Measurements from ENCODE around the gene NXPE4. TPM values are rescaled to one million over a fixed set of nuclear protein-coding genes. Genes with fewer than 3 reads are reported as not detected.
"Not testable (repeated sequence)": the region's sequence is repeated elsewhere in the genome, so short reads cannot be mapped to it uniquely, and the experiment has no call there.

The NXPE4 gene
- total RNA-seq, 2 donors from 2014 or later, result not detected

DNA sequence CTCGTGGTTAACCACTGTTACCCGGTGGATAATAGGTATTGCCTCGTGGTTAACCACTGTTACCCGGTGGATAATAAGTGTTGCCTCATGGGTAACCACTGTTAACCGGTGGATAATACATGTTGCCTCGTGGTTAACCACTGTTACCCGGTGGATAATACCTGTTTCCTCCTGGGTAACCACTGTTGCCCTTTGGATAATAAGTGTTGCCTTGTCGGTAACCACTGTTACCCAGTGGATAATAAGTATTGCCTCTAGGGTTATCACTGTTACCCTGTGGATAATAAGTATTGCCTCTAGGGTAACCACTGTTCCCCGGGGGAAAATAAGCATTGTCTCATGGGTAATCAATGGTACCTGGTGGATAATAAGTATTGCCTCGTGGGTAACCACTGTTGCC is 15.0 kb upstream of the NXPE4 start:
- Histone ChIP-seq H3K27ac (ENCODE audit: low read depth, low read length) (no peak overlapping the region), H3K4me1 (ENCODE audit: control insufficient read depth, insufficient read depth, low read length) (no peaks in the 10 kb centered on the region), H3K4me3 (ENCODE audit: low read length) (no peak overlapping the region), H3K36me3 (ENCODE audit: control insufficient read depth, insufficient read depth, low read length) (no peaks in the 10 kb centered on the region), H3K9me3 (ENCODE audit: control insufficient read depth, low read length) (peaks cover 95% of the 10 kb centered on the region), H3K27me3 (ENCODE audit: control insufficient read depth, insufficient read depth, low read length, poor library complexity, severe bottlenecking) (no peaks in the 10 kb centered on the region), H3K9ac (ENCODE audit: extremely low read depth, low read length, poor library complexity, severe bottlenecking) (no peak overlapping the region)
- no peak overlapping the region for H3K27ac Mint-ChIP-seq
- WGBS, 2 experiments (ENCODE audit: insufficient coverage in 1 of 2, insufficient read length in 1 of 2), result 93 to 94% methylated on average over 10 of the region's 10 CpGs
- no peak overlapping the region for H3K4me3 Mint-ChIP-seq
- no peaks in the 10 kb centered on the region for H3K4me1 Mint-ChIP-seq
- no peak for TF ChIP-seq CTCF (conservative IDR thresholded peaks at IDR 0.05)
- H3K27me3 Mint-ChIP-seq (ENCODE audit: insufficient read depth), result no peaks in the 10 kb centered on the region
- DNase-seq, result peak; percentile 5
- no peaks in the 10 kb centered on the region for H3K36me3 Mint-ChIP-seq (ENCODE audit: low read depth)
- peaks cover 80% of the 10 kb centered on the region for H3K9me3 Mint-ChIP-seq

DNA sequence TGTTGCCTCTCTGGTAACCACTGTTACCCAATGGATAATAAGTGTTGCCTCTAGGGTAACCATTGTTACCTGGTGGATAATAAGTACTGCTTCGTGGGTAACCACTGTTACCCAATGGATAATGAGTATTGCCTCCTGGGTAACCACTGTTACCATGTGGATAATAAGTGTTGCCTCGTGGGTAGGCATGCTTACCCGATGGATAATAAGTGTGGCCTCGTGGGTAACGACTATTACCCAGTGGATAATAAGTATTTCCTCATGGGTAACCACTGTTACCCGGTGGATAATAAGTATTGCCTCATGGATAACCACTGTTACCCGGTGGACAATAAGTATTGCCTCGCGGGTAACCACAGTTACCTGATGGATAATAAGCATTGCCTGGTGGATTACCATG is 13.8 kb upstream of the NXPE4 start:
- Mint-ChIP-seq H3K9me3 (peaks cover 81% of the 10 kb centered on the region), H3K4me1 (no peaks in the 10 kb centered on the region), H3K4me3 (no peak overlapping the region), H3K27me3 (ENCODE audit: insufficient read depth) (no peaks in the 10 kb centered on the region), H3K27ac (no peak overlapping the region), H3K36me3 (ENCODE audit: low read depth) (no peaks in the 10 kb centered on the region)
- peak; percentile 2 for DNase-seq
- Histone ChIP-seq H3K9me3 (ENCODE audit: control insufficient read depth, low read length) (peaks cover 95% of the 10 kb centered on the region), H3K4me3 (ENCODE audit: low read length) (no peak overlapping the region), H3K27ac (ENCODE audit: low read depth, low read length) (no peak overlapping the region), H3K27me3 (ENCODE audit: control insufficient read depth, insufficient read depth, low read length, poor library complexity, severe bottlenecking) (no peaks in the 10 kb centered on the region), H3K9ac (ENCODE audit: extremely low read depth, low read length, poor library complexity, severe bottlenecking) (no peak overlapping the region), H3K4me1 (ENCODE audit: control insufficient read depth, insufficient read depth, low read length) (no peaks in the 10 kb centered on the region), H3K36me3 (ENCODE audit: control insufficient read depth, insufficient read depth, low read length) (no peaks in the 10 kb centered on the region)
- WGBS, 2 experiments (ENCODE audit: insufficient coverage in 1 of 2, insufficient read length in 1 of 2), result 87 to 88% methylated on average over 8 to 9 of the region's 9 CpGs
- TF ChIP-seq CTCF (conservative IDR thresholded peaks at IDR 0.05), result no peak

GRCh38 chr11:114608605-114609004 is 13.0 kb upstream of the NXPE4 start:
- 88 to 91% methylated on average over 9 of the region's 9 CpGs for WGBS, 2 experiments (ENCODE audit: insufficient coverage in 1 of 2, insufficient read length in 1 of 2)
- H3K4me1 Mint-ChIP-seq; H3K27me3 ChIP-seq (ENCODE audit: control insufficient read depth, insufficient read depth, low read length, poor library complexity, severe bottlenecking); H3K36me3 ChIP-seq (ENCODE audit: control insufficient read depth, insufficient read depth, low read length); H3K4me3 Mint-ChIP-seq; H3K9ac ChIP-seq (ENCODE audit: extremely low read depth, low read length, poor library complexity, severe bottlenecking); DNase-seq; H3K27ac Mint-ChIP-seq; H3K4me1 ChIP-seq (ENCODE audit: control insufficient read depth, insufficient read depth, low read length); H3K36me3 Mint-ChIP-seq (ENCODE audit: low read depth); H3K27ac ChIP-seq (ENCODE audit: low read depth, low read length); H3K27me3 Mint-ChIP-seq (ENCODE audit: insufficient read depth); H3K4me3 ChIP-seq (ENCODE audit: low read length): not testable (repeated sequence)
- peaks cover 99% of the 10 kb centered on the region for H3K9me3 ChIP-seq (ENCODE audit: control insufficient read depth, low read length)
- H3K9me3 Mint-ChIP-seq, result peaks cover 76% of the 10 kb centered on the region

DNA sequence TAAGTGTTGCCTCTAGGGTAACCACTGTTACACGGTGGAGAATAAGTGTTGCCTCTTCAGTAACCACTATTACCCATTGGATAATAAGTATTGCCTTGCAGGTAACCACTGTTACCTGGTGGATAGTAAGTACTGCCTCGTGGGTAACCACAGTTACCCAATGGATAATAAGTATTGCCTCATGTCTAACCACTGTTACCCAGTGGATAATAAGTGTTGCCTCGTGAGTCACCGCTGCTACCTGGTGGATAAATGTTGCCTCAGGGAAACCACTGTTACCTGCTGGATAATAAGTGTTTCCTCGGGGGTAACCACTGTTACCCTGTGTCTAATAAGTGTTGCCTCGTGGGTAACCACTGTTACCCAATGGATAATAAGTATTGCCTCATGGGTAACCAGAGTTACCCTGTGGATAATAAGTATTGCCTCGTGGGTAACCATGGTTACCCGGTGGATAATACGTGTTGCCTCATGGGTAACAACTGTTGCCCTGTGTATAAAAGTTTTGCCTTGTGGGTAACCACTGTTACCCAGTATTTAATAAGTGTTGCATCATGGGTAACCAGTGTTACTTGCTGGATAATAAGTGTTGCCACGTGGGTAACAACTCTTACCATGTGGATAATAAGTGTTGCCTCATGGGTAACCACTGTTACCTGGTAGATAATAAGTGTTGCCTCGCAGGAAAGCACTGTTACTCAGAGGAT is 12.3 kb upstream of the NXPE4 start:
- no peak for TF ChIP-seq CTCF (conservative IDR thresholded peaks at IDR 0.05)
- Histone ChIP-seq H3K36me3 (ENCODE audit: control insufficient read depth, insufficient read depth, low read length) (no peaks in the 10 kb centered on the region), H3K4me1 (ENCODE audit: control insufficient read depth, insufficient read depth, low read length) (no peaks in the 10 kb centered on the region), H3K27ac (ENCODE audit: low read depth, low read length) (no peak overlapping the region), H3K9ac (ENCODE audit: extremely low read depth, low read length, poor library complexity, severe bottlenecking) (no peak overlapping the region), H3K9me3 (ENCODE audit: control insufficient read depth, low read length) (peaks cover 99% of the 10 kb centered on the region), H3K27me3 (ENCODE audit: control insufficient read depth, insufficient read depth, low read length, poor library complexity, severe bottlenecking) (no peaks in the 10 kb centered on the region), H3K4me3 (ENCODE audit: low read length) (no peak overlapping the region)
- peaks cover 75% of the 10 kb centered on the region for H3K9me3 Mint-ChIP-seq
- H3K27ac Mint-ChIP-seq, result no peak overlapping the region
- H3K4me1 Mint-ChIP-seq, result no peaks in the 10 kb centered on the region
- no peak overlapping the region for H3K4me3 Mint-ChIP-seq
- 89 to 95% methylated on average over 9 to 11 of the region's 11 CpGs for WGBS, 2 experiments (ENCODE audit: insufficient coverage in 1 of 2, insufficient read length in 1 of 2)
- H3K27me3 Mint-ChIP-seq (ENCODE audit: insufficient read depth), result no peaks in the 10 kb centered on the region
- H3K36me3 Mint-ChIP-seq (ENCODE audit: low read depth), result no peaks in the 10 kb centered on the region
- peak; percentile 2 for DNase-seq

DNA sequence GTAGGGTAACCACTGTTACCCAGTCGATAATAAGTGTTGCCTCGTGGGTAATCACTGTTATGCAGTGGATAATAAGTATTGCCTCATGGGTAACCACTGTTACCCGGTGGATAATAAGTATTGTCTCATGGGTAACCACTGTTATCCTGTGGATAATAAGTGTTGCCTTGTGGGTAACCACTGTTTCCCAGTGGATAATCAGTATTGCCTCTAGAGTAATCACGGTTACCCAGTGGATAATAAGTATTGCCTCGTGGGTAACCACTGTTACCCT is 11.2 kb upstream of the NXPE4 start:
- not testable (repeated sequence) for H3K9ac ChIP-seq (ENCODE audit: extremely low read depth, low read length, poor library complexity, severe bottlenecking); H3K36me3 Mint-ChIP-seq (ENCODE audit: low read depth); H3K4me1 Mint-ChIP-seq; H3K4me3 Mint-ChIP-seq; H3K27ac Mint-ChIP-seq; DNase-seq; H3K27ac ChIP-seq (ENCODE audit: low read depth, low read length); H3K36me3 ChIP-seq (ENCODE audit: control insufficient read depth, insufficient read depth, low read length); H3K4me3 ChIP-seq (ENCODE audit: low read length); H3K27me3 ChIP-seq (ENCODE audit: control insufficient read depth, insufficient read depth, low read length, poor library complexity, severe bottlenecking); H3K4me1 ChIP-seq (ENCODE audit: control insufficient read depth, insufficient read depth, low read length); H3K27me3 Mint-ChIP-seq (ENCODE audit: insufficient read depth)
- WGBS, 2 experiments (ENCODE audit: insufficient coverage in 1 of 2, insufficient read length in 1 of 2), result 92 to 95% methylated on average over 4 to 5 of the region's 5 CpGs
- H3K9me3 ChIP-seq (ENCODE audit: control insufficient read depth, low read length), result peaks cover 88% of the 10 kb centered on the region
- H3K9me3 Mint-ChIP-seq, result peaks cover 63% of the 10 kb centered on the region
